GM12801 (cell line): ENCODE measurements around the gene NKG7.

ENCODE experiments used
- TF ChIP-seq, protein P1 (sequence below): IDR thresholded peaks from one replicate; pipeline ENCODE4 v1.5.1; 2011; ENCODE audit warnings: control low read depth; ENCODE audit not compliant: insufficient read length; ENCODE audit errors: extremely low read depth

Gene NKG7

DNA sequence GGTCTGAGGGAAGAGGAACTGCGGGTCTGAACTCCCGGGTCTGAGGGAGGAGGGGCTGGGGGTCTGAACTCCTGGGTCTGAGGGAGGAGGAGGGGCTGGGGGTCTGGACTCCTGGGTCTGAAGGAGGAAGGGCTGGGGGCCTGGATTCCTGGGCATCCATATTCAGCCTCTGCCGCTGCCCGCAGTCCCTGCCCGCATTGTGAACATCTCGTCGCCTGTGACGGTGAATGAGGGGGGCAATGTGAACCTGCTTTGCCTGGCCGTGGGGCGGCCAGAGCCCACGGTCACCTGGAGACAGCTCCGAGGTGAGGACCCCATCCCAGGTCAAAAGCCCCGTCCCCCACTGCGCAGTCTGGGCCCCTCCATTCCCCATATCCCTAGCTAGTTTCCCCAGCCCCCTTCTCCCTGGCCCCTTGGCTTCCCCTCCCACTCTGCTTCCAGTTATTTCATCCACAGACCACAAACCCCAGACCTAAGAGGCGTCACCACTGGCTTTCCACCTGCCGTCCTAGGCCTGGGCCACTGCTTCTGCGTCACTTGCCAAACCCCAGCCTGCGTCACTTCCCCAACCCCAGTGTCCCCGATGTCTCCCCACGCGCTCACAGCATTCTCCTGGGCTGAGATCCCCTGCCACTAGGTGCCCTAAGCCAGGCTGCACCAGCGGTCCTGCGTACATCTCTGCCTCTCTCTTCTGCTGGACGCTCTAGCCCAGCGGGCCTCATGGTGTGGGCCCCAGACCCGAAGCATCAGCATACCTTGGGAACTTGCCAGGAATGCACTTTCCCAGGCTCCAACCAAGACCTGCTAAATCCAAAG is 47.1 kb downstream of the NKG7 start:
- TF ChIP-seq, protein P1, sequence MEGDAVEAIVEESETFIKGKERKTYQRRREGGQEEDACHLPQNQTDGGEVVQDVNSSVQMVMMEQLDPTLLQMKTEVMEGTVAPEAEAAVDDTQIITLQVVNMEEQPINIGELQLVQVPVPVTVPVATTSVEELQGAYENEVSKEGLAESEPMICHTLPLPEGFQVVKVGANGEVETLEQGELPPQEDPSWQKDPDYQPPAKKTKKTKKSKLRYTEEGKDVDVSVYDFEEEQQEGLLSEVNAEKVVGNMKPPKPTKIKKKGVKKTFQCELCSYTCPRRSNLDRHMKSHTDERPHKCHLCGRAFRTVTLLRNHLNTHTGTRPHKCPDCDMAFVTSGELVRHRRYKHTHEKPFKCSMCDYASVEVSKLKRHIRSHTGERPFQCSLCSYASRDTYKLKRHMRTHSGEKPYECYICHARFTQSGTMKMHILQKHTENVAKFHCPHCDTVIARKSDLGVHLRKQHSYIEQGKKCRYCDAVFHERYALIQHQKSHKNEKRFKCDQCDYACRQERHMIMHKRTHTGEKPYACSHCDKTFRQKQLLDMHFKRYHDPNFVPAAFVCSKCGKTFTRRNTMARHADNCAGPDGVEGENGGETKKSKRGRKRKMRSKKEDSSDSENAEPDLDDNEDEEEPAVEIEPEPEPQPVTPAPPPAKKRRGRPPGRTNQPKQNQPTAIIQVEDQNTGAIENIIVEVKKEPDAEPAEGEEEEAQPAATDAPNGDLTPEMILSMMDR: no peak

DNA sequence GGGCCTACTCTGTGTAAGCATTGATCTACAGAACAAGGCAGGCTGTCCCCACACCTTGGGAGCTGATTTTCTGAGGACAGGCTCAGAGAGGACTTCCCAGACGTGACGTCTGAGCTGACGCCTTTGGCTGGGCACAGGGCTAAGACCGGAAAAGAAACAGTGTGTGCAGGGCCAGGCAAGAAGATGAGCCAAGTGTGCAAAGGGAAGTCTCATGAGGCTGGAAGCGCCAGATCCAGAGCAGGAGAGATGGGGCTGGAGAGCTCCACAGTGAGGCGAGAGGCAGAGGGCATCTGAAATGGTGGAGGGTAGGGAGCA is 48.3 kb downstream of the NKG7 start:
- TF ChIP-seq, protein P1: no peak

- TF ChIP-seq, protein P1: no peak
Measured at GRCh38 chr19:51323481-51324166, 48.8 kb downstream of the NKG7 start.

- TF ChIP-seq, protein P1: no peak
Measured at GRCh38 chr19:51321799-51322198, 50.7 kb downstream of the NKG7 start.
